Measurements from ENCODE around the gene SARS1.

Gene SARS1

GRCh38 chr1:109185990-109186732 lies 27.6 kb upstream of the SARS1 start:
- no peaks in the 10 kb centered on the region for H3K36me3 ChIP-seq (ENCODE audit: insufficient read depth, low read length)
- no peak overlapping the region for H3K4me3 ChIP-seq (ENCODE audit: low read length)
- peaks cover 11% of the 10 kb centered on the region for H3K4me1 ChIP-seq (ENCODE audit: insufficient read depth, low read length)
- H3K9me3 ChIP-seq (ENCODE audit: low read length), result no peaks in the 10 kb centered on the region
- H3K27me3 ChIP-seq (ENCODE audit: insufficient read depth, low read length), result no peaks in the 10 kb centered on the region
- no peak overlapping the region for H2AFZ ChIP-seq (ENCODE audit: low read depth, low read length)

GRCh38 chr1:109186733-109187086 lies 27.0 kb upstream of the SARS1 start:
- no peaks in the 10 kb centered on the region for H3K27me3 ChIP-seq (ENCODE audit: insufficient read depth, low read length)
- no peak overlapping the region for H2AFZ ChIP-seq (ENCODE audit: low read depth, low read length)
- H3K36me3 ChIP-seq (ENCODE audit: insufficient read depth, low read length), result no peaks in the 10 kb centered on the region
- H3K9me3 ChIP-seq (ENCODE audit: low read length), result peaks cover 3% of the 10 kb centered on the region
- peaks cover 11% of the 10 kb centered on the region for H3K4me1 ChIP-seq (ENCODE audit: insufficient read depth, low read length)
- H3K4me3 ChIP-seq (ENCODE audit: low read length), result no peak overlapping the region

GRCh38 chr1:109187127-109187526 lies 26.6 kb upstream of the SARS1 start:
- H2AFZ ChIP-seq (ENCODE audit: low read depth, low read length), result no peak overlapping the region
- peaks cover 3% of the 10 kb centered on the region for H3K9me3 ChIP-seq (ENCODE audit: low read length)

GRCh38 chr1:109188200-109188599 lies 25.5 kb upstream of the SARS1 start:
- Histone ChIP-seq H3K4me1 (ENCODE audit: insufficient read depth, low read length) (peaks cover 11% of the 10 kb centered on the region), H3K36me3 (ENCODE audit: insufficient read depth, low read length) (no peaks in the 10 kb centered on the region), H3K27me3 (ENCODE audit: insufficient read depth, low read length) (no peaks in the 10 kb centered on the region)

More at GRCh38 chr1:109187127-109187526, 26.6 kb upstream of the SARS1 start:
- Histone ChIP-seq H3K36me3 (ENCODE audit: insufficient read depth, low read length) (no peaks in the 10 kb centered on the region), H3K27me3 (ENCODE audit: insufficient read depth, low read length) (no peaks in the 10 kb centered on the region), H3K4me1 (ENCODE audit: insufficient read depth, low read length) (peaks cover 11% of the 10 kb centered on the region), H3K4me3 (ENCODE audit: low read length) (no peak overlapping the region)

GRCh38 chr1:109188781-109189180 lies 24.9 kb upstream of the SARS1 start:
- Histone ChIP-seq H3K36me3 (ENCODE audit: insufficient read depth, low read length) (no peaks in the 10 kb centered on the region), H3K9me3 (ENCODE audit: low read length) (peaks cover 3% of the 10 kb centered on the region), H2AFZ (ENCODE audit: low read depth, low read length) (no peak overlapping the region), H3K27me3 (ENCODE audit: insufficient read depth, low read length) (no peaks in the 10 kb centered on the region), H3K4me3 (ENCODE audit: low read length) (no peak overlapping the region), H3K4me1 (ENCODE audit: insufficient read depth, low read length) (peaks cover 11% of the 10 kb centered on the region)

More at GRCh38 chr1:109188200-109188599, 25.5 kb upstream of the SARS1 start:
- Histone ChIP-seq H3K4me3 (ENCODE audit: low read length) (no peak overlapping the region), H3K9me3 (ENCODE audit: low read length) (peaks cover 3% of the 10 kb centered on the region), H2AFZ (ENCODE audit: low read depth, low read length) (no peak overlapping the region)

- H3K27me3 ChIP-seq (ENCODE audit: insufficient read depth, low read length), result no peaks in the 10 kb centered on the region
Measured at GRCh38 chr1:109190189-109190588, 23.5 kb upstream of the SARS1 start.

GRCh38 chr1:109191377-109191776 lies 22.3 kb upstream of the SARS1 start:
- no peak overlapping the region for H3K4me3 ChIP-seq (ENCODE audit: low read length)
- no peaks in the 10 kb centered on the region for H3K27me3 ChIP-seq (ENCODE audit: insufficient read depth, low read length)
- no peak overlapping the region for H2AFZ ChIP-seq (ENCODE audit: low read depth, low read length)
- H3K4me1 ChIP-seq (ENCODE audit: insufficient read depth, low read length), result peaks cover 7% of the 10 kb centered on the region
- no peaks in the 10 kb centered on the region for H3K36me3 ChIP-seq (ENCODE audit: insufficient read depth, low read length)
- peaks cover 3% of the 10 kb centered on the region for H3K9me3 ChIP-seq (ENCODE audit: low read length)

More at GRCh38 chr1:109190189-109190588, 23.5 kb upstream of the SARS1 start:
- Histone ChIP-seq H3K36me3 (ENCODE audit: insufficient read depth, low read length) (no peaks in the 10 kb centered on the region), H3K4me1 (ENCODE audit: insufficient read depth, low read length) (peaks cover 11% of the 10 kb centered on the region), H3K4me3 (ENCODE audit: low read length) (no peak overlapping the region), H3K9me3 (ENCODE audit: low read length) (peaks cover 3% of the 10 kb centered on the region), H2AFZ (ENCODE audit: low read depth, low read length) (no peak overlapping the region)

- Histone ChIP-seq H3K9me3 (ENCODE audit: low read length) (peaks cover 3% of the 10 kb centered on the region), H2AFZ (ENCODE audit: low read depth, low read length) (no peak overlapping the region), H3K4me1 (ENCODE audit: insufficient read depth, low read length) (peaks cover 2% of the 10 kb centered on the region), H3K4me3 (ENCODE audit: low read length) (no peak overlapping the region), H3K36me3 (ENCODE audit: insufficient read depth, low read length) (no peaks in the 10 kb centered on the region), H3K27me3 (ENCODE audit: insufficient read depth, low read length) (no peaks in the 10 kb centered on the region)
Measured at GRCh38 chr1:109191891-109192290, 21.8 kb upstream of the SARS1 start.

- Histone ChIP-seq H3K4me1 (ENCODE audit: insufficient read depth, low read length) (peaks cover 5% of the 10 kb centered on the region), H2AFZ (ENCODE audit: low read depth, low read length) (no peak overlapping the region), H3K27me3 (ENCODE audit: insufficient read depth, low read length) (no peaks in the 10 kb centered on the region), H3K36me3 (ENCODE audit: insufficient read depth, low read length) (no peaks in the 10 kb centered on the region), H3K9me3 (ENCODE audit: low read length) (peaks cover 3% of the 10 kb centered on the region), H3K4me3 (ENCODE audit: low read length) (no peak overlapping the region)
Measured at GRCh38 chr1:109192433-109192832, 21.3 kb upstream of the SARS1 start.

GRCh38 chr1:109193653-109194590 lies 19.8 kb upstream of the SARS1 start:
- Histone ChIP-seq H2AFZ (ENCODE audit: low read depth, low read length) (no peak overlapping the region), H3K4me1 (ENCODE audit: insufficient read depth, low read length) (peaks cover 9% of the 10 kb centered on the region), H3K27me3 (ENCODE audit: insufficient read depth, low read length) (no peaks in the 10 kb centered on the region), H3K36me3 (ENCODE audit: insufficient read depth, low read length) (no peaks in the 10 kb centered on the region), H3K9me3 (ENCODE audit: low read length) (peaks cover 3% of the 10 kb centered on the region), H3K4me3 (ENCODE audit: low read length) (no peak overlapping the region)

- Histone ChIP-seq H3K4me1 (ENCODE audit: insufficient read depth, low read length) (peaks cover 14% of the 10 kb centered on the region), H3K4me3 (ENCODE audit: low read length) (no peak overlapping the region), H3K9me3 (ENCODE audit: low read length) (no peaks in the 10 kb centered on the region), H2AFZ (ENCODE audit: low read depth, low read length) (no peak overlapping the region), H3K27me3 (ENCODE audit: insufficient read depth, low read length) (no peaks in the 10 kb centered on the region), H3K36me3 (ENCODE audit: insufficient read depth, low read length) (no peaks in the 10 kb centered on the region)
Measured at GRCh38 chr1:109197158-109198042, 16.3 kb upstream of the SARS1 start.

GRCh38 chr1:109198043-109198695 lies 15.5 kb upstream of the SARS1 start:
- Histone ChIP-seq H3K9me3 (ENCODE audit: low read length) (no peaks in the 10 kb centered on the region), H3K36me3 (ENCODE audit: insufficient read depth, low read length) (no peaks in the 10 kb centered on the region)

More at GRCh38 chr1:109198043-109198695, 15.5 kb upstream of the SARS1 start:
- no peak overlapping the region for H3K4me3 ChIP-seq (ENCODE audit: low read length)
- no peaks in the 10 kb centered on the region for H3K27me3 ChIP-seq (ENCODE audit: insufficient read depth, low read length)
- peaks cover 14% of the 10 kb centered on the region for H3K4me1 ChIP-seq (ENCODE audit: insufficient read depth, low read length)
- no peak overlapping the region for H2AFZ ChIP-seq (ENCODE audit: low read depth, low read length)

All from neuron (in vitro differentiated cells).